ENCODE data around the gene DUSP14. TPM values are rescaled to one million over a fixed set of nuclear protein-coding genes. Genes with fewer than 3 reads are reported as not detected.

The DUSP14 gene
- total and polyA plus RNA-seq, 2 of the 8 experiments (the other 6 are each of a cell fraction or from before 2014, with no cell fraction given): 22.1 to 37.9 TPM

GRCh38 chr17:37494971-37495370 is 5.3 kb downstream of the DUSP14 start:
- Histone ChIP-seq H2AK5ac (ENCODE audit: low read depth, low read length) (peak overlapping the region; percentile 18; the same call in 1 of the 2 replicates), H3K36me3 (ENCODE audit: control insufficient read depth in 2 of 4, insufficient read depth in 4 of 4, low read length in 3 of 4) (no peaks in the 10 kb centered on the region), H3K4me1 (replicated peaks in 1 of 4; ENCODE audit: control insufficient read depth in 3 of 4, insufficient read depth in 4 of 4, low read length in 3 of 4) (peaks cover 7 to 14% (median 10%) of the 10 kb centered on the region in 4 experiments), H2BK12ac (ENCODE audit: low read depth, low read length) (peak overlapping the region; percentile 10; the same call in 1 of the 2 replicates), H4K20me1 (replicated peaks in 1 of 2; ENCODE audit: control insufficient read depth in 1 of 2, insufficient read depth in 2 of 2, low read length in 2 of 2) (peaks cover 0 to 3% of the 10 kb centered on the region in 2 experiments), H2BK20ac (ENCODE audit: low read length) (no peak overlapping the region), H3K18ac (ENCODE audit: extremely low read depth, low read length) (no peak overlapping the region), H4K91ac (replicated peaks; ENCODE audit: insufficient read length, low read length) (no peak overlapping the region), H4K5ac (ENCODE audit: insufficient read length, low read depth, low read length) (no peak overlapping the region), H3K4ac (replicated peaks; ENCODE audit: insufficient read length, low read depth, low read length) (no peak overlapping the region), H3K56ac (replicated peaks; ENCODE audit: insufficient read length, low read depth, low read length) (no peak overlapping the region), H3K4me3 (ENCODE audit: extremely low read depth in 1 of 4, insufficient read depth in 2 of 4, low read depth in 3 of 4, low read length in 4 of 4) (no peak overlapping the region), H2AFZ (ENCODE audit: low read length) (no peak overlapping the region), H3K9me3 (ENCODE audit: insufficient read depth in 2 of 2, low read depth in 1 of 2, low read length in 1 of 2) (no peaks in the 10 kb centered on the region), H3K4me2 (ENCODE audit: insufficient read depth in 1 of 2, low read depth in 2 of 2, low read length in 2 of 2) (peak overlapping the region in 1 of 2 experiments; percentile 15; a peak in 2 of 4 replicates), H3K23me2 (ENCODE audit: low read depth, low read length) (no peaks in the 10 kb centered on the region; the same call in 1 of the 2 replicates), H3K23ac (ENCODE audit: insufficient read length) (no peak overlapping the region), H3K9ac (replicated peaks in 1 of 4; ENCODE audit: extremely low read depth in 1 of 4, low read depth in 3 of 4, low read length in 3 of 4) (peak overlapping the region in 1 of 4 experiments; percentile 35; a peak in 2 of 7 replicates), H2BK5ac (ENCODE audit: low read depth, low read length) (no peak overlapping the region; the same call in 1 of the 2 replicates), H4K8ac (ENCODE audit: extremely low read depth, insufficient read depth, low read length) (no peak overlapping the region), H3K27me3 (replicated peaks in 1 of 4; ENCODE audit: control insufficient read depth in 3 of 4, extremely low read depth in 1 of 4, insufficient read depth in 3 of 4, low read length in 3 of 4) (no peaks in the 10 kb centered on the region; a peak in 2 of 7 replicates), H2BK15ac (ENCODE audit: low read length) (no peak overlapping the region), H3K79me2 (ENCODE audit: control insufficient read depth in 1 of 2, insufficient read depth in 2 of 2, low read length in 2 of 2) (peaks cover 0 to 69% of the 10 kb centered on the region in 2 experiments; a peak in 2 of 4 replicates), H3K79me1 (ENCODE audit: low read depth, low read length) (peaks cover 4% of the 10 kb centered on the region; the same call in 1 of the 2 replicates), H3K27ac (ENCODE audit: low read depth, low read length) (peak overlapping the region; percentile 50; the same call in 1 of the 2 replicates), H3K14ac (ENCODE audit: insufficient read length) (no peak overlapping the region), H2BK120ac (replicated peaks; ENCODE audit: low read depth, low read length) (no peak overlapping the region)
- TF ChIP-seq SP1 (IDR thresholded peaks at IDR 0.05; ENCODE audit: low read depth, low read length) (no peak), POLR2A (IDR thresholded peaks at IDR 0.05; ENCODE audit: control extremely low read depth in 1 of 2, low read depth in 2 of 2, low read length in 2 of 2) (peak in 1 of 2 experiments; percentile 24; a peak in 1 of 3 replicates), POLR2AphosphoS5 (IDR thresholded peaks at IDR 0.05; ENCODE audit: low read depth, low read length) (no peak)
- CTCF ChIA-PET (ENCODE audit: partially characterized antibody): interaction anchor here (0.9 to 2.9 kb wide), 5 partner anchors 11 to 122 kb away, joined by 3 to 17 read pairs (median 4); no protein-coding TSS in a partner anchor
- POLR2A ChIA-PET (ENCODE audit: partially characterized antibody): interaction anchor here (1.1 to 1.8 kb wide), 3 partner anchors 10 to 16 kb away, joined by 5 to 8 read pairs (median 5); no protein-coding TSS in a partner anchor
- WGBS, 2 experiments (ENCODE audit: extremely low coverage in 1 of 2, insufficient coverage in 1 of 2, insufficient read length in 1 of 2, insufficient replicate concordance in 2 of 2, low coverage in 1 of 2, low lambda C conversion rate in 2 of 2, missing lambda C conversion rate in 1 of 2): 57% methylated on average over 7 of the region's 8 CpGs; no CpG with 5 or more reads in 1 of the 2 experiments
- DNase-seq (ENCODE audit: low read depth in 1 of 2, low spot score in 2 of 2) (no peak), FAIRE-seq (no peak)
